ENCODE data around the gene CDH23.

Gene CDH23

GRCh38 chr10:71737001-71737833 is 340.5 kb downstream of the CDH23 start:
- DNase-seq: no peak

DNA sequence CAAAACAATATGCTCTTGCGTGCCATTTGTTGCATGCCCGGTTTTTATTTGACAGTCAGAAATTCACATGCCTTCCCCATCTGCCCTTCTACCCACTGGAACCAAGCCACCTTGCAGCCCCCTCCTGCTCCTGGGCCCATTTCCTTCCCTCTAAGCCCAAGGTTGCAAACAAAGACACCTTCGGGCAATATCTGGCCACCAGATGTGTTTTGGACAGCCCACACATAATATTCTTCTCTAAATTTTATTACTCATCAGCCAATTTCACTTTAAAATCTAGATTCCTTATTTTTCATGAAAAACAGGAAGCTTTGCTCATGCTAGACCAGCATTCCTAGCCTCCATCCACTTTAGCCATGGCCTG is 341.1 kb downstream of the CDH23 start:
- no peak for DNase-seq

GRCh38 chr10:71739358-71739900 is 342.7 kb downstream of the CDH23 start:
- DNase-seq: no peak

DNA sequence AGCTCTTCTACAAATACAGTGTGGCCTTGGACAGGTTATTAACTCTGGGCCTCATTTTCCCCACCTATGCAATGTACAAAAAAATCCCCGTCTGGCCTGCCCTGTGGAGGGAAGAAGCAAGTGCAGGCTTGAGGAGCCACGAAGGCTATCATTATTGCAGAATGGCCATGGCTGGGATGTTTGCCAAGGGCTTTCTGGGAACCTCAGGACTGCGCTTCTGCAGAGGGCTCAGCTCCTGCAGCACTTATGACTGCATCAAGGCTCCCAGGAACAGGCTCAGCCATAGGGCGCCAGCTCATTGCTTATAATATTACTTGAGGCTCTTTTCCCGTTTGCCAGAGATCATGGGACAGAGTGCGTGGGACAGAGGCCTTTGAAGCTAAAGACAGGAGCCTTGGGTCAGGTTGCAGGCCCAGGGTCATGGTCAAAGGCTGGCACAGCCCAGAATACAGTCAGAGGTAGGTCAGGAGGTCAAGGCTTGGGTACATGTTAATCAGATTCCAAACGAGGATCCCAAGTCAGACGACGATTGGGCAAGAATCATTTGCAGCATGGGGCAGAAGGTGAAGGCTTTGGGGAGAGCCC is 343.4 kb downstream of the CDH23 start:
- DNase-seq: no peak

DNA sequence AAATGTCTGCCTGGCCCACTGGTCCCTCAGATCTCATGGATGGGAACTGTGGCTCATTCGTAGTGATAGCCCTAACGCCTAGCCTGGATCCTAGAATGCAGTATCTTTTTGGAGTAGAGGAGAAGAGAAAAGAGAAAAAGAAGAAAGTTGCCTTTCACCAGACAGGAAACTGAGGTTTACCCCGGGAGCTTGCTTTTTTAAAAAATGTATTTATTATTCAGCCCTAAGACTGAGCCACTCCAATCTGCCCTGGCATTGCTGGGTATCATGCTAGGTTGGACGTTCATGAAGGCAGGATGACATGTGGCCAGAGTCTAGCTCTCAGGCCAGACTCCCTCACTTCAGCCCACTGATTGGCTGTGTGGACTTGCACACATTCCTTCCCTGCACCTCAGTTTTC is 344.3 kb downstream of the CDH23 start:
- DNase-seq: no peak

- no peak for DNase-seq
These were observed 345.0 kb downstream of the CDH23 start for GRCh38 chr10:71741671-71742070.

- no peak for DNase-seq
These were observed 345.8 kb downstream of the CDH23 start for GRCh38 chr10:71742301-71743088.

- DNase-seq: no peak
These were observed 346.5 kb downstream of the CDH23 start for GRCh38 chr10:71743089-71743838.

DNA sequence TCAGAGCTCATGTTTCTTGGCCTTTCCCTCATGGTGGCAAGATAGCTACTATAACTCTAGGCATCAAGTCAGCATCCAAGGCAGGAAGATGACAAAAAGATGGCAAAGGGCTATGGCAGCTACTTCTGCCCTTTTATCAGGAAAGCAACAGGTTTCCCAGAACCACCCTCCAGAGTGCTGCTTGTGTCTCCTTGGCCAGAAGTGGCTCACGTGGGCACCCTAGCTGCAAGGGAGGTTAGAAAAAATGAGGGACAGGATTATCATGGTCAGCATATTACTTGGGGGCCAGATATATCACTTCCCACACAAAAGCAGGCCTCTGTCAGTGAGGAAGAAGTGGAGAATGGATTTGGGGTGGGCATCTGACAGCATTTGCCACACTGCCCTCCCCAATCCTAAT is 347.1 kb downstream of the CDH23 start:
- DNase-seq: no peak

DNA sequence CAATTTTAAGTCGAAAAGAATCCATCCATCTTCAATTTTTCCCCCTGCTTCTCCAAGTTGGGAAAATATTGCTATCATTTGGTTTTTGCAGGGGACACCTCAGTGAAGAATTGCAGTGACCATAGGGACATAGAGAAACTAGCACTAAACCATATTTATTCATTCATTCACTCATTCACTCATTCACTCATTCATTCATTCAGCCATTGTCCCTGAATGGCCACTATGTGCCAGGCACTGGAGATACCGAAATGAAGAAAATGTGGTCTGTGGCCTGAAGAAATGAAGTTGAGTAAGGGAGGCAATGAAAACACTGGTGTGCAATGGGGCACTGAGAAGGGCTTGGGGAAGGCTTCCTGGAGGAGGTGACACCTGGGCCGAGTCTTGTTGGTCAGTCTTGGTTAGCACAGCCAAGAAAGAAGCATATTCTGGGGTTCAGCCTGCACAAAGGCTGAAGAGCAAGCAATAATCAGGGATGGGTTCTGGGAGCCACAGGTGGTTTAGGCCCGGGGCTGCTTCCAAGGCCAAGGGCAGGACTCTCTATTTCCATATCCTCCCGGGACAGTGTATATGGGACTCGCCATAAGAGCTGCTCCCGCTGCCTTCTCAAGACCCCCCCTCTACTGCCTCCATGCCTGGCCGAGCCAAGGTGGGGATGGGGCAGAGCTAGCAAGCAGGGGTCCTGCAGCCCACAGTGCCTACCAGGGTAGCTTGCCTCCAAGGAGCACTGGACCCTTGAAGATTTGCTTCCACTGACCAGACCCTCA is 348.4 kb downstream of the CDH23 start:
- DNase-seq: no peak

DNA sequence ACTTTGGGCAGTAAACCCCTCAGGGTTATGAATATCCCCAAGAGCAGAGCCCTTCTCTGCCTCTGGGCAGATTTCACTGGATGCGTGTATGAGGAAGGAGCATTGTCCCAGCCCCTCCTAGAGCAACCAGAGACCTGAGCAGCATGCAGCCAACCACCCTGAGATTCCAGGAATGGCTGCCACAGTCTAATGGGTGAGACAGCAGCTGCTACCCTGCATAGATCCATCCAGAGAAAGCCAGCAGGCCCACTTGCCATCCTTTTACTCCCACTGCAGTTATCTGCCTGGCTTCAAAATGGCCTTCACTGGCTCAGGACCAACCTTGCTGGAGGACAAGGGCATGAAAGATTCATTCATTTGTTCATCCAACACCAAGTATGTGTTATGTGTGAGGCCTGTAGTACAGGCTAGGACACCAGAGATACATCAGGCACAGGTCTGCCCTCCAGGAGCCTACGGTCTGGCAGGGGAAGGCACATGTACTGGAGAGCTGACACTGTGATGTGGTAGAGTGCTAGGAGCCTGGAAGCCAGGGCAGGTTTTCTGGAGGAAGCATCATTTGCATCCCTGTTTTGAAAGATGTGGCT is 349.0 kb downstream of the CDH23 start:
- DNase-seq: no peak

DNA sequence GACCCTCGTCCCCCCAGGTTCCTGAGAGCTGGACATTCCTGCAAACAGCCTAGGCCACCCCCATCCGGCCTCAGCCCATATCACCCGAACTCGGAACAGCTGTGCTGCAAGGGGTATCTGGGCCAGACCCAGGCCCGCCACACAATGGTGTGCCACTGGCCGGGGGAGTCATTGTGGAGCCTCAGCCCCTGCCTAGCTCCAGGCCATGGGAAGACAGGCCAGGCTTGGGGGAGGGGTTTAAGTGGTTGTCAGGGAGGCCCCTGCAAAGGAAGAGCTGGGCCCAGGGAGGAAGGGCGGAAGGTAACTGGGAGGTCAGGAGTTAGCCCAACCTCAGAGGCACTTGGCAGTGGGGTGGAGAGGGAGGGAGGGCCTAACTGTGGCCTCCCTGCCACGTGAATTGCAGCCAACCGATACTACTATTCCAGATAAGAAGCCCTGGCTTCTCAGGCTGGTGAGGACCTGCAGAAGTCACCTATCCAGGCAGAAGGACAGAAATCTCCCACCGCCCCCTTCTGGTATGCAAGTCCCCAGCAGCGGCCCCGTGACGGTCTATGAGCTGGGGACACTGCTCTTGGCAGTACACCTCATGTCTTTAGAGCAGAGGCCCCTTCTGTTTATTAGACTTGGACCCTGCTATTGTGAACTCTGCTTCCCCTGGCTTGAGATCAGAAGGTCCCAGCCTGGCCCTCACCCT is 349.8 kb downstream of the CDH23 start:
- no peak for DNase-seq

- DNase-seq: no peak
These were observed 350.4 kb downstream of the CDH23 start for GRCh38 chr10:71747039-71747531.

DNA sequence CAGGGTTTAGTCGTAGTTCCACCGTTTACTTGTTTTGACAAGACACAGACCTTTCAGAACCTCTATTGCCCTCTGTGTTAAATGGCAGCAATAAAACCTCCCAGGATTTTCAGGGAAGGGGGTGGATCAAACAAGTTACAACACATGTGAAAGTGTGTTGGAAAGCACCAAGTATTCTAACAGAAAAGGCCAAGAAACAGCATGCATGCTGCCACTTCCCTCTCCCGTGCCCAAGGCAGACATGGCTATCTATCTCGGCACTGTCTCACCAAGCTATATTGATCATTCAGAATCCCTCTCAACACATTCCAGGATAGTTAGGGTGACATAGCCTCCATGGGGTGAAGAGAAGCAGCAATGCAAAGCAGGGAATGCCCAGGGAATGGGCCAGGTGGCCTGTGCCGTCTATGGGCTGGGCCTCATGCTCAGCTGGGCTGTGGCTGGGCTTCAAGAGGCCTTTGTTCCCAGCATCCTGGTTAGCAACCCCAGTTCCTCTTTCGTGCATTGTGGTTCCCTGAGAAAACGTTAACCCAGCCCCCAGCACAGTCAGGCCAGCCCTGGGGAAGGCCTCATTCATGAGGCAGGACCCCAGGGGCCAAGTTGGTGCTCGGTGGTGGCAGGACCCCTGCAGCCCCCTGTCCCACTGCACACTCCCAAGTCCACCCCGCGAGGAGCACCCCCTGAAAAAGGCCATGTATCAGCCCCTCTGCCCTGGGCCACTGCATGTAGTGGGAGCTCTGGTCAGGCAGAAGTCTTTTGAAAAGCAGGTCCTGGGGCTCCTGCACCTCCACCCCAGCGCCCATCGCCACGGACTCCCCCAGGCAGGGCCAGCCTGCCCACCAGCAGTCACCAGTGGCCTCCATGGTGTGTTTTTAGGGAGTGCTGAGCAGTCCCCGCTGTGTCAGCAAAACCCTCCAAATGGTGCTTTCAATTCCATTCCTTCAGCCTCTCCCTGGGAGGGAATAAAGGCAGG is 351.1 kb downstream of the CDH23 start:
- no peak for DNase-seq

DNA sequence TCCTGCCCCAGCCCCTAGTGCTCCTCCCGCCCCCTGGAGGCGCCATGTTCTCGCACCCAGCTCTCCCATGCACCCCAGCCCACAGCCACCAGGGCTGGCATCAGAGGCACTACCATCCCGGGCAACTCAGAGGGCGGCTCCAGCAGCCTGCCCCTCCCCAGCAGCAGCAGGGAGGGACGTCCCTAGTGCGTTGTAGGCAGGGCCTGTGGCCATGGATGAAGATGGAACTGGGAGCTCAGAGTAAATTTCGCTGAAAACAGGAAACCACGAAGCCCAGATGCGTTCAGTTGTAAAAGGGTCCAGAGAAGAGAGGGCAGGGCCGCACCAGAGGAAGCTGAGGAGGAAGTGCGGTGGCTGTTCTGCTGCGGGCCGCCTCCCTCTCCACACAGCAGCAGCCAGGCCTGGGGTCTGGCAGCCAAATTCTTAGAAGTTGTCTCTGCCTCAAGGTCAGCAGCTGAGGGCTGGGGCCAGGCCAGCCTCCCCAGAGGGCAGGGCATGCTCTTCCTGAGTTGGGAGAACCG is 352.0 kb downstream of the CDH23 start:
- DNase-seq: no peak

DNA sequence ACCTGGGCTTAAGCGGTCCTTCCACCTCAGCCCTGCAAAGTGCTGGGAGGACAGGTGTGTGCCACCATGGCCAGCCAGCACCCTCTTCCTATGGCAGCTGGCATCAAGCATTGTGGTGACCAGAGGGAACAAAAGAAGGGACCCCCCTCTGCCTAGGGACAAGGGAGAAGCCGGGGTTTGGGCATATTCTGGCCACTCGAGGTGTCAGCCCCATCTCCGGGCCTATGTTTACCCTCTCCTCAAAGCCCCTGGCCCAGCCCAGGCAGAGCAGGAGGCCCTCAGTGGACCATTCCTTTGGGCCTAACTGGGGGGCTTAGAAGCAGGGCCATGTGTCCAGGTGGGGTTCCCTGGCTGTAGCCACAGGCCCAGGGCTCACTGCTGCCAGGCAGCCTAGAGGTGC is 352.7 kb downstream of the CDH23 start:
- no peak for DNase-seq

DNA sequence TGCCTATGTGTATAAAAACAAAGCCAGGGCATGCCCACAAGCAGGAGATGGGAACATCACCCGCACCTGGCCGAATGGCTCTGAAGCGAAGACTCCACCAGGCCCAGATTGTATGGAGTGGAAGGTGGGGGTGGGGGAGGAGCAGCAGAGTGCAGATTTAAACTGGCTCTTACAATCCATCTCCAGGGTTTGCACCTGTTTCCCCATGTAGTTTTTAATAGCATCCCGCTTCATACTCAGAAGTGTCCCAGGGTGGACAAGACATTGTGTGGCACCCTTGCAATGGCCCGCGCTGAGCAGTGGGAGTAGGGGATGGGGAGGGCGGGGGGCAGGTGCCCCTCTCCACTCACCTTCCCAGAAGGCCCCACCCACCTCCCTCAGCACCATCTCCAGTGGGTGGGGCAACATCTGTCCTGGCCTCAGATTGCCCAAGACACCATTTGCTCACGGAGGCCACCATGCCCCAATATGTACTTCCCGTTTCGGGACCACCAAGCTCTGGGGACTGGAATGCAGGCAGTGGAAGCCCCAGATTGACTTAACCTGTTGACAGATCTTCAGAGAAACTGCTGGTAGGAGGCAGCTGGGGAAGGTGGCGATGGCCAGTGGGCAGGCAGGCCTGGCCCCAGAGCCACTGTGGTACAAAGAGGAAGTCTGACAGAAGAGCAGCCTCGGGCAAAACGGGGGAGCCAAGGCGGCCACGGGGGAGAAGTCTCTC is 353.6 kb downstream of the CDH23 start:
- no peak for DNase-seq

DNA sequence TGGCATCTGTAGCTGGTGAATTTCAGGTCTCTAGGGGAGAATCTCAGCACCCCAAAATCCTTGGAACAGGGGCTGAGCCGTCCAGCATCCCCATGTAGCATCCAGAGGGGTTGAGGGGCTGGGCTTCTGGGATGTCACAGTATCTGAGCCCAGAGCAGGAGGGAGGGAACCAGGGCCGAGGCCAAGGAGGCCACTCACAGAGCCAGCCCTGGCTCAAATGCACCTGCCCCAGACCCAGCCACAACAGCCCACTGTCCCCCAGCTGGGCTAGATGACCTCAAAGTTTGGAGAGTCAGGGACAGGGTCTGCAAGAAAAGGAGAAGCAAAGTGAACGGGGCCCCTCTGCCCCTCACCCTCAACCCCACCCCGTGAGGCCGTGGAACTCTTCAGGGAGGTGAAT is 354.3 kb downstream of the CDH23 start:
- no peak for DNase-seq

All from NCI-H1436 treated with DMSO at 0.1 percent for 48 hours (cell line).